ENCODE results near the gene TMSB15C. TPM values are rescaled to one million over a fixed set of nuclear protein-coding genes. Genes with fewer than 3 reads are reported as not detected.

The TMSB15C gene
- total RNA-seq, 1 experiment from 2014 or later, result not detected

DNA sequence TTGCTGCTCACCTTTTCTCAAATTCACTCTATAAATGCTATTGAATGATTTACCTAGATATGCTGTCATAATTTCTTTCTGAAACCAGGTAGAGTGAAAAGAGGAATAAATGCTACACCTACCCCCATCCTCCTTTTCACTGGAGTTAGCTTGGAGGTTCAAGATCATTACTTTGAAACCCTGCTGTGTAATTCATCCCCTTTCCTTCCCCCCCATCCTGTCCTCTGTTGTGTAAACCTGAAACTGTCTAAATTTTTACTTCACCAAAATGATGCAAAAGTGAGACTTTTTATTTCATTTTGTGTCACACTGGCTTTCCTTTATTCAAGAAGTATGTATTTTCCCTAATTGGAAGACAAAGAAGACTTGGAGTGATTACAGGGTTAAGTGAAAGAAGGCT lies 41.7 kb upstream of the TMSB15C start:
- no peaks in the 10 kb centered on the region for H4K20me1 ChIP-seq (ENCODE audit: insufficient read depth)
- H3K9ac ChIP-seq (ENCODE audit: low read length), result no peak overlapping the region
- POLR2A ChIA-PET, result no interaction called here
- H3K4me3 ChIP-seq (replicated peaks in 1 of 2; ENCODE audit: low read depth in 1 of 2, low read length in 2 of 2), result no peak overlapping the region
- RAD21 ChIA-PET (ENCODE audit: low non-redundant PET in 1 of 2, low total read pairs in 2 of 2, uncharacterized antibody in 2 of 2, unreplicated experiment in 2 of 2), result no interaction called here
- H2AFZ ChIP-seq (ENCODE audit: low read depth, low read length, poor library complexity, severe bottlenecking), result no peak overlapping the region
- no peak overlapping the region for H3K4me2 ChIP-seq (ENCODE audit: low read length)
- ATAC-seq (no peak), DNase-seq (ENCODE audit: low read depth, low spot score) (no peak)
- intact Hi-C loops (cut with micrococcal nuclease), result no loop called here
- H3K36me3 ChIP-seq (ENCODE audit: control insufficient read depth in 1 of 2, insufficient read depth in 2 of 2, low read length in 2 of 2), result no peaks in the 10 kb centered on the region
- no peaks in the 10 kb centered on the region for H3K27me3 ChIP-seq (ENCODE audit: insufficient read depth, low read length)
- H3K4me1 ChIP-seq (ENCODE audit: control insufficient read depth in 1 of 2, insufficient read depth in 2 of 2, low read length in 2 of 2), result no peaks in the 10 kb centered on the region
- no peaks in the 10 kb centered on the region for H3K79me2 ChIP-seq (ENCODE audit: insufficient read depth, low read length)
- TF ChIP-seq EGR1 (IDR thresholded peaks at IDR 0.05; ENCODE audit: low read depth) (no peak), CBX3 (IDR thresholded peaks at IDR 0.05; ENCODE audit: low read depth) (no peak), CEBPB (IDR thresholded peaks at IDR 0.05; ENCODE audit: low read depth) (no peak), RAD21 (IDR thresholded peaks at IDR 0.05; ENCODE audit: low read depth) (no peak), POLR2AphosphoS5 (IDR thresholded peaks at IDR 0.05; ENCODE audit: low read depth, low read length) (no peak), EZH2phosphoT487 (IDR thresholded peaks at IDR 0.05; ENCODE audit: borderline replicate concordance) (no peak), FOSL1 (IDR thresholded peaks at IDR 0.05; ENCODE audit: low read depth) (no peak), ZNF274 (IDR thresholded peaks at IDR 0.05; ENCODE audit: low read depth, low read length) (no peak), ZFX (IDR thresholded peaks at IDR 0.05) (no peak), SP1 (IDR thresholded peaks at IDR 0.05; ENCODE audit: low read depth) (no peak), TCF7L2 (IDR thresholded peaks at IDR 0.05; ENCODE audit: borderline replicate concordance, extremely low read depth, insufficient read depth, insufficient read length) (no peak), SIN3A (IDR thresholded peaks at IDR 0.05; ENCODE audit: low read depth) (no peak), JUND (IDR thresholded peaks at IDR 0.05) (no peak), YY1 (IDR thresholded peaks at IDR 0.05; ENCODE audit: extremely low read depth, insufficient replicate concordance, low read depth, low read length) (no peak)
- TF ChIP-seq, protein P1, sequence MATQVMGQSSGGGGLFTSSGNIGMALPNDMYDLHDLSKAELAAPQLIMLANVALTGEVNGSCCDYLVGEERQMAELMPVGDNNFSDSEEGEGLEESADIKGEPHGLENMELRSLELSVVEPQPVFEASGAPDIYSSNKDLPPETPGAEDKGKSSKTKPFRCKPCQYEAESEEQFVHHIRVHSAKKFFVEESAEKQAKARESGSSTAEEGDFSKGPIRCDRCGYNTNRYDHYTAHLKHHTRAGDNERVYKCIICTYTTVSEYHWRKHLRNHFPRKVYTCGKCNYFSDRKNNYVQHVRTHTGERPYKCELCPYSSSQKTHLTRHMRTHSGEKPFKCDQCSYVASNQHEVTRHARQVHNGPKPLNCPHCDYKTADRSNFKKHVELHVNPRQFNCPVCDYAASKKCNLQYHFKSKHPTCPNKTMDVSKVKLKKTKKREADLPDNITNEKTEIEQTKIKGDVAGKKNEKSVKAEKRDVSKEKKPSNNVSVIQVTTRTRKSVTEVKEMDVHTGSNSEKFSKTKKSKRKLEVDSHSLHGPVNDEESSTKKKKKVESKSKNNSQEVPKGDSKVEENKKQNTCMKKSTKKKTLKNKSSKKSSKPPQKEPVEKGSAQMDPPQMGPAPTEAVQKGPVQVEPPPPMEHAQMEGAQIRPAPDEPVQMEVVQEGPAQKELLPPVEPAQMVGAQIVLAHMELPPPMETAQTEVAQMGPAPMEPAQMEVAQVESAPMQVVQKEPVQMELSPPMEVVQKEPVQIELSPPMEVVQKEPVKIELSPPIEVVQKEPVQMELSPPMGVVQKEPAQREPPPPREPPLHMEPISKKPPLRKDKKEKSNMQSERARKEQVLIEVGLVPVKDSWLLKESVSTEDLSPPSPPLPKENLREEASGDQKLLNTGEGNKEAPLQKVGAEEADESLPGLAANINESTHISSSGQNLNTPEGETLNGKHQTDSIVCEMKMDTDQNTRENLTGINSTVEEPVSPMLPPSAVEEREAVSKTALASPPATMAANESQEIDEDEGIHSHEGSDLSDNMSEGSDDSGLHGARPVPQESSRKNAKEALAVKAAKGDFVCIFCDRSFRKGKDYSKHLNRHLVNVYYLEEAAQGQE (IDR thresholded peaks at IDR 0.05; ENCODE audit: low read depth), result no peak
- TF ChIP-seq, protein P2, sequence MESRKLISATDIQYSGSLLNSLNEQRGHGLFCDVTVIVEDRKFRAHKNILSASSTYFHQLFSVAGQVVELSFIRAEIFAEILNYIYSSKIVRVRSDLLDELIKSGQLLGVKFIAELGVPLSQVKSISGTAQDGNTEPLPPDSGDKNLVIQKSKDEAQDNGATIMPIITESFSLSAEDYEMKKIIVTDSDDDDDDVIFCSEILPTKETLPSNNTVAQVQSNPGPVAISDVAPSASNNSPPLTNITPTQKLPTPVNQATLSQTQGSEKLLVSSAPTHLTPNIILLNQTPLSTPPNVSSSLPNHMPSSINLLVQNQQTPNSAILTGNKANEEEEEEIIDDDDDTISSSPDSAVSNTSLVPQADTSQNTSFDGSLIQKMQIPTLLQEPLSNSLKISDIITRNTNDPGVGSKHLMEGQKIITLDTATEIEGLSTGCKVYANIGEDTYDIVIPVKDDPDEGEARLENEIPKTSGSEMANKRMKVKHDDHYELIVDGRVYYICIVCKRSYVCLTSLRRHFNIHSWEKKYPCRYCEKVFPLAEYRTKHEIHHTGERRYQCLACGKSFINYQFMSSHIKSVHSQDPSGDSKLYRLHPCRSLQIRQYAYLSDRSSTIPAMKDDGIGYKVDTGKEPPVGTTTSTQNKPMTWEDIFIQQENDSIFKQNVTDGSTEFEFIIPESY (IDR thresholded peaks at IDR 0.05; ENCODE audit: extremely low read depth, insufficient replicate concordance, low read length), result no peak
- TF ChIP-seq, protein P3, sequence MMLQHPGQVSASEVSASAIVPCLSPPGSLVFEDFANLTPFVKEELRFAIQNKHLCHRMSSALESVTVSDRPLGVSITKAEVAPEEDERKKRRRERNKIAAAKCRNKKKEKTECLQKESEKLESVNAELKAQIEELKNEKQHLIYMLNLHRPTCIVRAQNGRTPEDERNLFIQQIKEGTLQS (IDR thresholded peaks at IDR 0.05), result no peak
- TF ChIP-seq, protein P4, sequence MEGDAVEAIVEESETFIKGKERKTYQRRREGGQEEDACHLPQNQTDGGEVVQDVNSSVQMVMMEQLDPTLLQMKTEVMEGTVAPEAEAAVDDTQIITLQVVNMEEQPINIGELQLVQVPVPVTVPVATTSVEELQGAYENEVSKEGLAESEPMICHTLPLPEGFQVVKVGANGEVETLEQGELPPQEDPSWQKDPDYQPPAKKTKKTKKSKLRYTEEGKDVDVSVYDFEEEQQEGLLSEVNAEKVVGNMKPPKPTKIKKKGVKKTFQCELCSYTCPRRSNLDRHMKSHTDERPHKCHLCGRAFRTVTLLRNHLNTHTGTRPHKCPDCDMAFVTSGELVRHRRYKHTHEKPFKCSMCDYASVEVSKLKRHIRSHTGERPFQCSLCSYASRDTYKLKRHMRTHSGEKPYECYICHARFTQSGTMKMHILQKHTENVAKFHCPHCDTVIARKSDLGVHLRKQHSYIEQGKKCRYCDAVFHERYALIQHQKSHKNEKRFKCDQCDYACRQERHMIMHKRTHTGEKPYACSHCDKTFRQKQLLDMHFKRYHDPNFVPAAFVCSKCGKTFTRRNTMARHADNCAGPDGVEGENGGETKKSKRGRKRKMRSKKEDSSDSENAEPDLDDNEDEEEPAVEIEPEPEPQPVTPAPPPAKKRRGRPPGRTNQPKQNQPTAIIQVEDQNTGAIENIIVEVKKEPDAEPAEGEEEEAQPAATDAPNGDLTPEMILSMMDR (IDR thresholded peaks at IDR 0.05 in 2 of 3, conservative IDR thresholded peaks at IDR 0.05 in 1 of 3; ENCODE audit: borderline replicate concordance in 1 of 3, insufficient read depth in 1 of 3, low read depth in 2 of 3, low read length in 2 of 3), result no peak
- TF ChIP-seq, protein P5, sequence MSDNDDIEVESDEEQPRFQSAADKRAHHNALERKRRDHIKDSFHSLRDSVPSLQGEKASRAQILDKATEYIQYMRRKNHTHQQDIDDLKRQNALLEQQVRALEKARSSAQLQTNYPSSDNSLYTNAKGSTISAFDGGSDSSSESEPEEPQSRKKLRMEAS (IDR thresholded peaks at IDR 0.05), result no peak
- CTCF ChIA-PET, result no interaction called here
- no TSS peak for BruUV-seq (replicated peaks)
- no peaks in the 10 kb centered on the region for H3K9me3 ChIP-seq (ENCODE audit: control insufficient read depth in 1 of 2, insufficient read depth in 1 of 2, low read depth in 1 of 2, low read length in 2 of 2)
- H3K27ac ChIP-seq (ENCODE audit: low read depth, low read length), result no peak overlapping the region
- no peaks in the 10 kb centered on the region for H3K9me2 ChIP-seq (ENCODE audit: insufficient read depth)

Data from HCT116 (cell line).